ENCODE measurements around the gene ANGPTL4.

DNA sequence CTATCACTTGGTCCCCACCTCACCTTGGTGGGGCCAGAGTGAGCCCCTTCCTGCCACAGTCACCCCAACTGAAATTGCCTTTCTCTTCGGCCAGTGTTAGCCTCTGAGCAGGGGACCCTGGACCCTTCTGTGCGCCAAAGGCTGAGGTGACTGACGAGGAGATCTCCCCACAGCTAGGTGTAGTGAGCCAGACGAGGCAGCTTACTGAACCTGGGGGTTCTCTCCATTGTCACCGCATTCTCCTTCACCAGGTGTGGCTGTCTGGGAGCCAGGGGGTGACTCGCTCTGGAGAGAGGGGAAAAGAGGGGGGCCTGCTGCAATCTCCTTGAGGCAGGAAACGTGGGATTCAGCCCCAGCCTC is 41.3 kb upstream of the ANGPTL4 start:
- no peak for TF ChIP-seq CEBPB (IDR thresholded peaks at IDR 0.05; ENCODE audit: borderline replicate concordance, low read depth, low read length)
- TF ChIP-seq, protein P1, sequence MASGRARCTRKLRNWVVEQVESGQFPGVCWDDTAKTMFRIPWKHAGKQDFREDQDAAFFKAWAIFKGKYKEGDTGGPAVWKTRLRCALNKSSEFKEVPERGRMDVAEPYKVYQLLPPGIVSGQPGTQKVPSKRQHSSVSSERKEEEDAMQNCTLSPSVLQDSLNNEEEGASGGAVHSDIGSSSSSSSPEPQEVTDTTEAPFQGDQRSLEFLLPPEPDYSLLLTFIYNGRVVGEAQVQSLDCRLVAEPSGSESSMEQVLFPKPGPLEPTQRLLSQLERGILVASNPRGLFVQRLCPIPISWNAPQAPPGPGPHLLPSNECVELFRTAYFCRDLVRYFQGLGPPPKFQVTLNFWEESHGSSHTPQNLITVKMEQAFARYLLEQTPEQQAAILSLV (CRISPR knock-in tag; IDR thresholded peaks at IDR 0.05; ENCODE audit: borderline replicate concordance), result no peak
- TF ChIP-seq EZH2 (conservative IDR thresholded peaks at IDR 0.05; ENCODE audit: low read depth, low read length), result no peak
- TF ChIP-seq, protein P2, sequence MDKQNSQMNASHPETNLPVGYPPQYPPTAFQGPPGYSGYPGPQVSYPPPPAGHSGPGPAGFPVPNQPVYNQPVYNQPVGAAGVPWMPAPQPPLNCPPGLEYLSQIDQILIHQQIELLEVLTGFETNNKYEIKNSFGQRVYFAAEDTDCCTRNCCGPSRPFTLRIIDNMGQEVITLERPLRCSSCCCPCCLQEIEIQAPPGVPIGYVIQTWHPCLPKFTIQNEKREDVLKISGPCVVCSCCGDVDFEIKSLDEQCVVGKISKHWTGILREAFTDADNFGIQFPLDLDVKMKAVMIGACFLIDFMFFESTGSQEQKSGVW (CRISPR knock-in tag; IDR thresholded peaks at IDR 0.05; ENCODE audit: borderline replicate concordance), result no peak
- no peak for TF ChIP-seq PTBP1 (IDR thresholded peaks at IDR 0.05; ENCODE audit: low read depth, low read length, poor library complexity, severe bottlenecking)
- no peak for TF ChIP-seq POLR2A (IDR thresholded peaks at IDR 0.05; ENCODE audit: insufficient read depth in 1 of 2, low read depth in 2 of 2, low read length in 2 of 2)
- TF ChIP-seq, protein P3, sequence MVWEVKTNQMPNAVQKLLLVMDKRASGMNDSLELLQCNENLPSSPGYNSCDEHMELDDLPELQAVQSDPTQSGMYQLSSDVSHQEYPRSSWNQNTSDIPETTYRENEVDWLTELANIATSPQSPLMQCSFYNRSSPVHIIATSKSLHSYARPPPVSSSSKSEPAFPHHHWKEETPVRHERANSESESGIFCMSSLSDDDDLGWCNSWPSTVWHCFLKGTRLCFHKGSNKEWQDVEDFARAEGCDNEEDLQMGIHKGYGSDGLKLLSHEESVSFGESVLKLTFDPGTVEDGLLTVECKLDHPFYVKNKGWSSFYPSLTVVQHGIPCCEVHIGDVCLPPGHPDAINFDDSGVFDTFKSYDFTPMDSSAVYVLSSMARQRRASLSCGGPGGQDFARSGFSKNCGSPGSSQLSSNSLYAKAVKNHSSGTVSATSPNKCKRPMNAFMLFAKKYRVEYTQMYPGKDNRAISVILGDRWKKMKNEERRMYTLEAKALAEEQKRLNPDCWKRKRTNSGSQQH (CRISPR knock-in tag; IDR thresholded peaks at IDR 0.05; ENCODE audit: low read depth), result no peak
- TF ChIP-seq, protein P4, sequence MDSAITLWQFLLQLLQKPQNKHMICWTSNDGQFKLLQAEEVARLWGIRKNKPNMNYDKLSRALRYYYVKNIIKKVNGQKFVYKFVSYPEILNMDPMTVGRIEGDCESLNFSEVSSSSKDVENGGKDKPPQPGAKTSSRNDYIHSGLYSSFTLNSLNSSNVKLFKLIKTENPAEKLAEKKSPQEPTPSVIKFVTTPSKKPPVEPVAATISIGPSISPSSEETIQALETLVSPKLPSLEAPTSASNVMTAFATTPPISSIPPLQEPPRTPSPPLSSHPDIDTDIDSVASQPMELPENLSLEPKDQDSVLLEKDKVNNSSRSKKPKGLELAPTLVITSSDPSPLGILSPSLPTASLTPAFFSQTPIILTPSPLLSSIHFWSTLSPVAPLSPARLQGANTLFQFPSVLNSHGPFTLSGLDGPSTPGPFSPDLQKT (CRISPR knock-in tag; IDR thresholded peaks at IDR 0.05; ENCODE audit: borderline replicate concordance), result no peak
- TF ChIP-seq HHEX (CRISPR knock-in tag; IDR thresholded peaks at IDR 0.05), result no peak
- TF ChIP-seq, protein P5, sequence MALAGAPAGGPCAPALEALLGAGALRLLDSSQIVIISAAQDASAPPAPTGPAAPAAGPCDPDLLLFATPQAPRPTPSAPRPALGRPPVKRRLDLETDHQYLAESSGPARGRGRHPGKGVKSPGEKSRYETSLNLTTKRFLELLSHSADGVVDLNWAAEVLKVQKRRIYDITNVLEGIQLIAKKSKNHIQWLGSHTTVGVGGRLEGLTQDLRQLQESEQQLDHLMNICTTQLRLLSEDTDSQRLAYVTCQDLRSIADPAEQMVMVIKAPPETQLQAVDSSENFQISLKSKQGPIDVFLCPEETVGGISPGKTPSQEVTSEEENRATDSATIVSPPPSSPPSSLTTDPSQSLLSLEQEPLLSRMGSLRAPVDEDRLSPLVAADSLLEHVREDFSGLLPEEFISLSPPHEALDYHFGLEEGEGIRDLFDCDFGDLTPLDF (CRISPR knock-in tag; IDR thresholded peaks at IDR 0.05), result no peak
- TF ChIP-seq, protein P6, sequence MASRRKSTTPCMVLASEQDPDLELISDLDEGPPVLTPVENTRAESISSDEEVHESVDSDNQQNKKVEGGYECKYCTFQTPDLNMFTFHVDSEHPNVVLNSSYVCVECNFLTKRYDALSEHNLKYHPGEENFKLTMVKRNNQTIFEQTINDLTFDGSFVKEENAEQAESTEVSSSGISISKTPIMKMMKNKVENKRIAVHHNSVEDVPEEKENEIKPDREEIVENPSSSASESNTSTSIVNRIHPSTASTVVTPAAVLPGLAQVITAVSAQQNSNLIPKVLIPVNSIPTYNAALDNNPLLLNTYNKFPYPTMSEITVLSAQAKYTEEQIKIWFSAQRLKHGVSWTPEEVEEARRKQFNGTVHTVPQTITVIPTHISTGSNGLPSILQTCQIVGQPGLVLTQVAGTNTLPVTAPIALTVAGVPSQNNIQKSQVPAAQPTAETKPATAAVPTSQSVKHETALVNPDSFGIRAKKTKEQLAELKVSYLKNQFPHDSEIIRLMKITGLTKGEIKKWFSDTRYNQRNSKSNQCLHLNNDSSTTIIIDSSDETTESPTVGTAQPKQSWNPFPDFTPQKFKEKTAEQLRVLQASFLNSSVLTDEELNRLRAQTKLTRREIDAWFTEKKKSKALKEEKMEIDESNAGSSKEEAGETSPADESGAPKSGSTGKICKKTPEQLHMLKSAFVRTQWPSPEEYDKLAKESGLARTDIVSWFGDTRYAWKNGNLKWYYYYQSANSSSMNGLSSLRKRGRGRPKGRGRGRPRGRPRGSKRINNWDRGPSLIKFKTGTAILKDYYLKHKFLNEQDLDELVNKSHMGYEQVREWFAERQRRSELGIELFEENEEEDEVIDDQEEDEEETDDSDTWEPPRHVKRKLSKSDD (CRISPR knock-in tag; IDR thresholded peaks at IDR 0.05; ENCODE audit: low read depth), result no peak
- no peak for TF ChIP-seq MYC (CRISPR knock-in tag; IDR thresholded peaks at IDR 0.05; ENCODE audit: borderline replicate concordance)
- no peak for TF ChIP-seq ZNF431 (CRISPR knock-in tag; IDR thresholded peaks at IDR 0.05; ENCODE audit: borderline replicate concordance, low read depth)
- TF ChIP-seq NFYB (CRISPR knock-in tag; IDR thresholded peaks at IDR 0.05), result no peak
